GM12801 (cell line): ENCODE data around the gene ACTN4.

Source experiments
- CTCF ChIP-seq: IDR thresholded peaks from one replicate; pipeline ENCODE4 v1.5.1; 2011; ENCODE audit warnings: control low read depth; ENCODE audit not compliant: insufficient read length; ENCODE audit errors: extremely low read depth

ACTN4 gene

GRCh38 chr19:38632476-38633213 lies 14.8 kb upstream of the ACTN4 start:
- no peak for TF ChIP-seq CTCF

- no peak for TF ChIP-seq CTCF
These were observed 12.5 kb upstream of the ACTN4 start for GRCh38 chr19:38634757-38635482.

GRCh38 chr19:38635483-38636399 lies 11.7 kb upstream of the ACTN4 start:
- no peak for TF ChIP-seq CTCF

GRCh38 chr19:38638461-38638860 lies 9.0 kb upstream of the ACTN4 start:
- TF ChIP-seq CTCF = no peak

- no peak for TF ChIP-seq CTCF
These were observed 7.8 kb upstream of the ACTN4 start for GRCh38 chr19:38639679-38640078.

GRCh38 chr19:38640368-38640767 lies 7.1 kb upstream of the ACTN4 start:
- no peak for TF ChIP-seq CTCF

- no peak for TF ChIP-seq CTCF
These were observed 5.3 kb upstream of the ACTN4 start for GRCh38 chr19:38642176-38642575.
